Measurements from ENCODE around the gene EXOSC7.
A peak's percentile ranks its signal among the peaks of the same experiment; 100 is the strongest.
"Not testable (repeated sequence)": the region's sequence is repeated elsewhere in the genome, so short reads cannot be mapped to it uniquely, and the experiment has no call there.

The EXOSC7 gene

GRCh38 chr3:44970926-44971490 lies 5.0 kb upstream of the EXOSC7 start:
- CTCF ChIA-PET = no interaction called here

GRCh38 chr3:44974416-44974815 lies 1.6 kb upstream of the EXOSC7 start:
- Mint-ChIP-seq H3K36me3 (peaks cover 19% of the 10 kb centered on the region), H3K9me3 (no peaks in the 10 kb centered on the region), H3K4me1 (peaks cover 62% of the 10 kb centered on the region), H3K27me3 (no peaks in the 10 kb centered on the region), H3K4me3 (peak overlapping the region; percentile 97), H3K27ac (peak overlapping the region; percentile 53)
- CTCF ChIA-PET = no interaction called here
- DNase-seq = no peak

More at GRCh38 chr3:44970926-44971490, 5.0 kb upstream of the EXOSC7 start:
- Mint-ChIP-seq H3K4me1 (peaks cover 73% of the 10 kb centered on the region), H3K9me3 (no peaks in the 10 kb centered on the region), H3K36me3 (peaks cover 16% of the 10 kb centered on the region), H3K27ac (no peak overlapping the region), H3K4me3 (no peak overlapping the region), H3K27me3 (no peaks in the 10 kb centered on the region)
- no peak for DNase-seq

DNA sequence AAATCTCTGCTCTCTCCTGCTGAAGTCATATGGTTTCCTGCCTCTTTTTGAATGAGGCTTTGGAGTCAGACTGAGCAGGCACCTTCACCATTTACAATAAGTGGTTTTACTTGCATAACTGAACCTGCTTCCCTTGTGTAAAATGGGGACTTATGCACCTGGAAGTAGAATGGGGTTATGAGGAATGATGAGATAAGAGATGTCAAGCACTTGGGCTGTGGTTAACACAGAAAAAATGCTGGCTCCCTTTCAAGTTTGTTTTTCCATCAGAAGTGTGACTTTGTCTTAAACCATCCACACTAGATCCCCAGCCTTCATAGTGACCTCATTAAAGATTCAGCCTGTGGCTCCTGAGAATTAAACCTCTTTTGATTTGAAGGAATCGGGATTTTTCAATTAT lies 5.2 kb downstream of the EXOSC7 start:
- CTCF ChIA-PET = interaction anchor here (4.6 kb wide), 1 partner anchor 12 kb away, joined by 26 read pairs; no protein-coding TSS in a partner anchor
- peaks cover 24% of the 10 kb centered on the region for H3K36me3 Mint-ChIP-seq
- DNase-seq = no peak
- H3K4me3 Mint-ChIP-seq = no peak overlapping the region
- no peaks in the 10 kb centered on the region for H3K27me3 Mint-ChIP-seq
- no peak overlapping the region for H3K27ac Mint-ChIP-seq
- H3K9me3 Mint-ChIP-seq = no peaks in the 10 kb centered on the region
- H3K4me1 Mint-ChIP-seq = peaks cover 80% of the 10 kb centered on the region

DNA sequence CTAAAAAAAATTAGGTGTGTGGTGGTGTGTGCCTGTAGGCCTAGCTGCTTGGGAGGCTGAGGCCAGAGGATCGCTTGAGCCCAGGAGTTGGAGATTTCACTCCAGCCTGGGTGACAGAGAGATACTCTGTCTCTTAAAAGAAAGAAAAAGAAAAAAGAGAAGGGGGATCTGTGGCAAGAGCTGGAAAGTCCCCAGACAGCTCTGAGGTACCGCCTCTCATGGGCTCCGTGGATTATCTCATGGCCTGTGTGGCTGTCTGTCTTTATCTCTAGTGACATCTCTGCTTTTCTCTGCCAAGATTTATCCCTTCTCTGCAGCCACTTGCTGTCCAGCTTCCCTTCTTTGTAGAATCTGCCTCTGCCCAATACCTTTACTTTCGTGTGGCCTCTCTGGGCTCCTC lies 5.7 kb downstream of the EXOSC7 start:
- Mint-ChIP-seq H3K36me3 (peaks cover 21% of the 10 kb centered on the region), H3K4me1 (peaks cover 76% of the 10 kb centered on the region), H3K9me3 (no peaks in the 10 kb centered on the region), H3K27me3 (no peaks in the 10 kb centered on the region), H3K27ac (peak overlapping the region; percentile 49), H3K4me3 (no peak overlapping the region)
- CTCF ChIA-PET = interaction anchor here (4.6 kb wide), 1 partner anchor 11 kb away, joined by 26 read pairs; no protein-coding TSS in a partner anchor
- DNase-seq = peak; percentile 23

DNA sequence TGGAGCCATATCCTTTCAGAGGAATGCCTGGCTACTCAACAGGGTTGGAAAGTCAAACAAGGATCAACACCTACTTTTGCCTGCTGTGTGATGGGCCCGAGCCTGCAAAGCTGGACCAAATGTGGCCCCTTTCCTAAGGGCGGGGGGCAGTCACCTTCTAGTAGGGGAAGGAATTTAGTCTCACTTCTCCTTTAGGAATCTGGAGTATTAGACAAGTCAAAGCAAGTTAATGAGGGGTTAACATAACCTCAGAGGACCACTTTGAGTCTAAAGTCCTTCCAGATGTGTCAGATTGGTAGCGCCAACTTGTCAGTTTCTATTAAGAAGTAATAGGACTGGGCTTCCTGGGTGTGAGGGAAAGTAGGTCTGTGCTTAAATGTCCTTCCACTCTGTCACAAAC lies 6.8 kb downstream of the EXOSC7 start:
- peaks cover 20% of the 10 kb centered on the region for H3K36me3 Mint-ChIP-seq
- H3K4me3 Mint-ChIP-seq = no peak overlapping the region
- H3K9me3 Mint-ChIP-seq = no peaks in the 10 kb centered on the region
- CTCF ChIA-PET = interaction anchor here (4.6 kb wide), 1 partner anchor 10 kb away, joined by 26 read pairs; no protein-coding TSS in a partner anchor
- H3K4me1 Mint-ChIP-seq = peaks cover 70% of the 10 kb centered on the region
- no peak overlapping the region for H3K27ac Mint-ChIP-seq
- no peaks in the 10 kb centered on the region for H3K27me3 Mint-ChIP-seq
- DNase-seq = no peak

GRCh38 chr3:44983484-44983941 lies 7.5 kb downstream of the EXOSC7 start:
- H3K9me3 Mint-ChIP-seq = no peaks in the 10 kb centered on the region
- peaks cover 68% of the 10 kb centered on the region for H3K4me1 Mint-ChIP-seq
- peaks cover 20% of the 10 kb centered on the region for H3K36me3 Mint-ChIP-seq
- peak overlapping the region; percentile 16 for H3K27ac Mint-ChIP-seq
- CTCF ChIA-PET = interaction anchor here (1.1 to 4.6 kb wide), 3 partner anchors 9 to 677 kb away, joined by 3 to 26 read pairs (median 4); no protein-coding TSS in a partner anchor
- no peak for DNase-seq
- no peaks in the 10 kb centered on the region for H3K27me3 Mint-ChIP-seq
- H3K4me3 Mint-ChIP-seq = no peak overlapping the region

- Mint-ChIP-seq H3K27ac (peak overlapping the region; percentile 14), H3K36me3 (peaks cover 26% of the 10 kb centered on the region), H3K9me3 (no peaks in the 10 kb centered on the region), H3K4me3 (no peak overlapping the region), H3K27me3 (no peaks in the 10 kb centered on the region), H3K4me1 (peaks cover 68% of the 10 kb centered on the region)
- CTCF ChIA-PET = interaction anchor here (1.1 to 4.6 kb wide), 3 partner anchors 9 to 676 kb away, joined by 3 to 26 read pairs (median 4); no protein-coding TSS in a partner anchor
- DNase-seq = peak; percentile 44
Observed at GRCh38 chr3:44984335-44984734, 8.3 kb downstream of the EXOSC7 start.

GRCh38 chr3:44986330-44986729 lies 10.3 kb downstream of the EXOSC7 start:
- not testable (repeated sequence) for DNase-seq, H3K9me3 Mint-ChIP-seq, H3K27me3 Mint-ChIP-seq, H3K27ac Mint-ChIP-seq, H3K4me3 Mint-ChIP-seq
- Mint-ChIP-seq H3K4me1 (peaks cover 63% of the 10 kb centered on the region), H3K36me3 (peaks cover 35% of the 10 kb centered on the region)
- CTCF ChIA-PET = interaction anchor here (1.1 kb wide), 1 partner anchor 10 kb away, joined by 4 read pairs; the partner anchor contains the start of genes EXOSC7 and ZDHHC3

GRCh38 chr3:44987332-44987731 lies 11.3 kb downstream of the EXOSC7 start:
- Mint-ChIP-seq H3K4me1 (peaks cover 63% of the 10 kb centered on the region), H3K36me3 (peaks cover 39% of the 10 kb centered on the region), H3K27ac (no peak overlapping the region), H3K4me3 (no peak overlapping the region), H3K27me3 (no peaks in the 10 kb centered on the region), H3K9me3 (no peaks in the 10 kb centered on the region)
- CTCF ChIA-PET = interaction anchor here (1.2 to 1.5 kb wide), 2 partner anchors 14 to 73 kb away, joined by 4 to 5 read pairs; no protein-coding TSS in a partner anchor
- DNase-seq = no peak

DNA sequence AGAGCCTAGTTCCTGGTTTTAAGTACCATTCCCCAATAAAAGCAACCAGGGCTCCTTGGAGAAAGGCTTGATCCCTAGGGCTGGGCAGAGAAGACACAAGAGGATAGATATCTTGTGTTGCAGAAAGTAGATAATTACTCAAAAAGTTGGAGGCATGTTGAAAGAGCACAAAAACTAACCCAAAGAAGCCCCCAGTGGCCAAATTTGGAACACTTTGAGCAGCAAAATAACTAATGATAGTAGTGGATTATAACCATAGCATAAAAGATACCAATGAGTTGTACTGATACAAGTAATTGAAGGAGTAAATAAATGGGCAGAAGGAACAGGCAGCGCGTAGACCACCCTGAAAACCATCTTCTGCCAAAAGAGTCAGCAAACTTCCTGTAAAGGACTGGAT lies 12.0 kb downstream of the EXOSC7 start:
- Mint-ChIP-seq H3K36me3 (peaks cover 46% of the 10 kb centered on the region), H3K4me1 (peaks cover 63% of the 10 kb centered on the region), H3K27me3 (no peaks in the 10 kb centered on the region), H3K4me3 (no peak overlapping the region), H3K27ac (no peak overlapping the region), H3K9me3 (no peaks in the 10 kb centered on the region)
- DNase-seq = no peak
- CTCF ChIA-PET = interaction anchor here (0.6 to 1.5 kb wide), 4 partner anchors 11 to 675 kb away, joined by 3 to 5 read pairs (median 4); no protein-coding TSS in a partner anchor

DNA sequence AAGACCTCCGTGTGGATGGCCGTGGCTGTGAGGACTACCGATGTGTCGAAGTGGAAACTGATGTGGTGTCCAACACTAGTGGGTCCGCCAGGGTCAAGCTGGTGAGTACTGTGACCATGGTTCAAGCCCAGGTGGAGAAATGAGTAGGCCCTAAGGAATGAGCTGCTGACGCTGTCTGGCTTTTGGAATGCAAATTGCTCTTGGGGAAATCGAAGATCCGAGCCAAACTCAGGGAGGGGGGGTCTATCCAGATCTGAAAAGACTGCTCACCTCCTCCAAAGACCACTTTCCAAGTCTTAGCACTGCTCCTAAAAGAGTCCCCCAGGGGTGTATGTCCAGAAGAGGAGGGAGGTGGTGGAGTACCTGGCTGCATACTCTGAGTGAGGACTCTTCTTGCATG lies 13.1 kb downstream of the EXOSC7 start:
- no peaks in the 10 kb centered on the region for H3K9me3 Mint-ChIP-seq
- H3K36me3 Mint-ChIP-seq = peaks cover 50% of the 10 kb centered on the region
- H3K4me1 Mint-ChIP-seq = peaks cover 52% of the 10 kb centered on the region

GRCh38 chr3:44989636-44990373 lies 13.8 kb downstream of the EXOSC7 start:
- CTCF ChIA-PET = interaction anchor here (4.2 kb wide), 1 partner anchor 47 kb away, joined by 16 read pairs; no protein-coding TSS in a partner anchor
- Mint-ChIP-seq H3K36me3 (peaks cover 54% of the 10 kb centered on the region), H3K27ac (no peak overlapping the region), H3K4me3 (no peak overlapping the region), H3K27me3 (no peaks in the 10 kb centered on the region), H3K9me3 (no peaks in the 10 kb centered on the region), H3K4me1 (peaks cover 46% of the 10 kb centered on the region)
- no peak for DNase-seq

More for the DNA sequence above, 13.1 kb downstream of the EXOSC7 start:
- H3K27me3 Mint-ChIP-seq = no peaks in the 10 kb centered on the region
- no peak for DNase-seq
- no peak overlapping the region for H3K4me3 Mint-ChIP-seq
- CTCF ChIA-PET = interaction anchor here (0.8 kb wide), 1 partner anchor 10 kb away, joined by 3 read pairs; no protein-coding TSS in a partner anchor
- peak overlapping the region; percentile 11 for H3K27ac Mint-ChIP-seq

- Mint-ChIP-seq H3K4me1 (peaks cover 47% of the 10 kb centered on the region), H3K36me3 (peaks cover 51% of the 10 kb centered on the region), H3K9me3 (no peaks in the 10 kb centered on the region), H3K27me3 (no peaks in the 10 kb centered on the region), H3K4me3 (no peak overlapping the region), H3K27ac (peak overlapping the region; percentile 82)
- CTCF ChIA-PET = interaction anchor here (0.8 to 4.2 kb wide), 4 partner anchors 8 to 45 kb away, joined by 3 to 26 read pairs (median 10); no protein-coding TSS in a partner anchor
- peak; percentile 68 for DNase-seq
Observed at GRCh38 chr3:44991326-44991725, 15.3 kb downstream of the EXOSC7 start.

Measured in activated naive CD4-positive, alpha-beta T cell treated with anti-CD3 and anti-CD28 coated beads, Interleukin-2, amount 10 ng/mL, durations not matched to agents 7 days and 5 days (primary cell).